Measurements from ENCODE around the gene R3HCC1L.

R3HCC1L gene

GRCh38 chr10:98269435-98269912 is 135.0 kb downstream of the R3HCC1L start:
- Histone ChIP-seq H3K4me2 (ENCODE audit: low read depth, low read length, poor library complexity, severe bottlenecking) (no peak overlapping the region), H2AFZ (ENCODE audit: low read depth, low read length, severe bottlenecking) (no peak overlapping the region)

DNA sequence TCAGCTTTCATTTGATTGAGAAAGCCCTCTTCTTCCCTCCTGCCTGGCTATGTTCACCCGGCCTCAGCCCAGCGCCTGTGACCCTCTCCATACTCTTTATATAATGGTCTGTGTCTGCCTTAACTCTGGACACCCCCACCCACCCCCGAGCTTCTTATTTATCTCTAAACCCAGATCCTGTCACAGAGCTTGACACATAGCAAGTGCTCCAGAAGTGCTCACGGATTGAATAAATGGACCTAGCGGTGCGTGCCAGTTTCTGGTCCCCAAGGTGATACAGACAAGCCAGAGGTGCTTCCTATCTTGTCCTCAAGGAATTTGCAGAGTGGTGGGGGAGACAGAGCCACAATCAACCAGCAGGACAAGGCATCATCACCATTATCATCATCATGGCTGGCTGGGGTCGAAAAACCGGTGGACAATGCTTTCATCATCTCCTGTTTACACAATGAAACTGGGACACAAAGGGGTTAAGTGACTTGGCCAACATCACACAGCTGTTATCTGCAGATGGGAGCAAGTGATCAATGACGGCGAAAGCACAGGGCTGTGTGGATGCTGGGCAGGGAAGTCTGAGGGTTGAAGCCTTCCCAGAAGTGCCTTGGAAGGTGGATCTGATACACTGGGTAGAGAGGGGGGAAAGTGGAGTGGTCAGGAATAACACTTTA is 135.8 kb downstream of the R3HCC1L start:
- Histone ChIP-seq H3K9me2 (replicated peaks; ENCODE audit: insufficient read depth, low read length) (no peaks in the 10 kb centered on the region), H3K79me2 (ENCODE audit: insufficient read depth, low read length) (no peaks in the 10 kb centered on the region), H3K27me3 (ENCODE audit: low read length) (no peaks in the 10 kb centered on the region), H2AFZ (ENCODE audit: low read depth, low read length, severe bottlenecking) (no peak overlapping the region), H3K9me3 (ENCODE audit: insufficient read depth, low read length) (no peaks in the 10 kb centered on the region), H3K9ac (ENCODE audit: low read length) (no peak overlapping the region), H3K4me3 (ENCODE audit: insufficient read depth, low read length, poor library complexity, severe bottlenecking) (no peak overlapping the region), H3F3A (ENCODE audit: insufficient read depth) (no peaks in the 10 kb centered on the region), H3K36me3 (ENCODE audit: low read length) (no peaks in the 10 kb centered on the region), H3K4me2 (ENCODE audit: low read depth, low read length, poor library complexity, severe bottlenecking) (no peak overlapping the region), H4K20me1 (ENCODE audit: low read depth, low read length) (no peaks in the 10 kb centered on the region), H3K27ac (ENCODE audit: low read depth, low read length) (no peak overlapping the region)
- TF ChIP-seq, protein P1, sequence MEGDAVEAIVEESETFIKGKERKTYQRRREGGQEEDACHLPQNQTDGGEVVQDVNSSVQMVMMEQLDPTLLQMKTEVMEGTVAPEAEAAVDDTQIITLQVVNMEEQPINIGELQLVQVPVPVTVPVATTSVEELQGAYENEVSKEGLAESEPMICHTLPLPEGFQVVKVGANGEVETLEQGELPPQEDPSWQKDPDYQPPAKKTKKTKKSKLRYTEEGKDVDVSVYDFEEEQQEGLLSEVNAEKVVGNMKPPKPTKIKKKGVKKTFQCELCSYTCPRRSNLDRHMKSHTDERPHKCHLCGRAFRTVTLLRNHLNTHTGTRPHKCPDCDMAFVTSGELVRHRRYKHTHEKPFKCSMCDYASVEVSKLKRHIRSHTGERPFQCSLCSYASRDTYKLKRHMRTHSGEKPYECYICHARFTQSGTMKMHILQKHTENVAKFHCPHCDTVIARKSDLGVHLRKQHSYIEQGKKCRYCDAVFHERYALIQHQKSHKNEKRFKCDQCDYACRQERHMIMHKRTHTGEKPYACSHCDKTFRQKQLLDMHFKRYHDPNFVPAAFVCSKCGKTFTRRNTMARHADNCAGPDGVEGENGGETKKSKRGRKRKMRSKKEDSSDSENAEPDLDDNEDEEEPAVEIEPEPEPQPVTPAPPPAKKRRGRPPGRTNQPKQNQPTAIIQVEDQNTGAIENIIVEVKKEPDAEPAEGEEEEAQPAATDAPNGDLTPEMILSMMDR (IDR thresholded peaks at IDR 0.05; ENCODE audit: insufficient read depth, low read length, poor library complexity, severe bottlenecking): no peak
- no peak for TF ChIP-seq EZH2phosphoT487 (conservative IDR thresholded peaks at IDR 0.05; ENCODE audit: low read length)

More at GRCh38 chr10:98269435-98269912, 135.0 kb downstream of the R3HCC1L start:
- TF ChIP-seq, protein P1 (IDR thresholded peaks at IDR 0.05; ENCODE audit: insufficient read depth, low read length, poor library complexity, severe bottlenecking): no peak
- no peak for TF ChIP-seq EZH2phosphoT487 (conservative IDR thresholded peaks at IDR 0.05; ENCODE audit: low read length)
- H3K9me2 ChIP-seq (replicated peaks; ENCODE audit: insufficient read depth, low read length): no peaks in the 10 kb centered on the region
- H4K20me1 ChIP-seq (ENCODE audit: low read depth, low read length): no peaks in the 10 kb centered on the region
- H3F3A ChIP-seq (ENCODE audit: insufficient read depth): no peaks in the 10 kb centered on the region
- no peaks in the 10 kb centered on the region for H3K27me3 ChIP-seq (ENCODE audit: low read length)
- no peaks in the 10 kb centered on the region for H3K79me2 ChIP-seq (ENCODE audit: insufficient read depth, low read length)
- H3K9ac ChIP-seq (ENCODE audit: low read length): no peak overlapping the region
- H3K4me3 ChIP-seq (ENCODE audit: insufficient read depth, low read length, poor library complexity, severe bottlenecking): no peak overlapping the region
- H3K36me3 ChIP-seq (ENCODE audit: low read length): no peaks in the 10 kb centered on the region
- H3K27ac ChIP-seq (ENCODE audit: low read depth, low read length): no peak overlapping the region
- no peaks in the 10 kb centered on the region for H3K9me3 ChIP-seq (ENCODE audit: insufficient read depth, low read length)

DNA sequence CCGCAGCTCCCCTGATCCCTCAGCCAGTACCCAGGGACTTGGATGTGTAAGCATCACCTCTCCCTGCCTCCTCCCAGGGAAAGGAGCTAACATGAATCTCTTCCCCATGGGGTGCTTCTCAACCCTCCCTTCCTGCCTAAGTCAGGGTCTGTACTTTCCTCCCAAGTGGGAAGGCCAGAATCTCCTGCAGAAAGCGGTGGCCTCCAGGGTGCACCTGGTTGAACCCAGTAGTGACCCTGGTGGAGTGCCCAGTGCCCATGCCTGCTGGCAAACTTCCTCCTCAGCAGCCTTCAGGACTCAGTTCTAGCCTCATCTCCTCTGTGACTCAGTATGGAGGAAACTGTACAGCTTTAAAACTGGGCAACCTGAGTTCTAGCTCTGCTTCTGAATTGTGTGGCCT is 136.3 kb downstream of the R3HCC1L start:
- Histone ChIP-seq H3K4me2 (ENCODE audit: low read depth, low read length, poor library complexity, severe bottlenecking) (no peak overlapping the region), H3K79me2 (ENCODE audit: insufficient read depth, low read length) (no peaks in the 10 kb centered on the region), H3K27me3 (ENCODE audit: low read length) (no peaks in the 10 kb centered on the region), H3K9ac (ENCODE audit: low read length) (no peak overlapping the region), H3K36me3 (ENCODE audit: low read length) (no peaks in the 10 kb centered on the region), H3K9me2 (replicated peaks; ENCODE audit: insufficient read depth, low read length) (no peaks in the 10 kb centered on the region), H3F3A (ENCODE audit: insufficient read depth) (no peaks in the 10 kb centered on the region), H3K4me3 (ENCODE audit: insufficient read depth, low read length, poor library complexity, severe bottlenecking) (no peak overlapping the region), H2AFZ (ENCODE audit: low read depth, low read length, severe bottlenecking) (no peak overlapping the region), H4K20me1 (ENCODE audit: low read depth, low read length) (no peaks in the 10 kb centered on the region), H3K27ac (ENCODE audit: low read depth, low read length) (no peak overlapping the region), H3K9me3 (ENCODE audit: insufficient read depth, low read length) (no peaks in the 10 kb centered on the region)
- no peak for TF ChIP-seq EZH2phosphoT487 (conservative IDR thresholded peaks at IDR 0.05; ENCODE audit: low read length)
- TF ChIP-seq, protein P1 (IDR thresholded peaks at IDR 0.05; ENCODE audit: insufficient read depth, low read length, poor library complexity, severe bottlenecking): no peak
